Measurements from ENCODE around the gene SMIM43. TPM values are rescaled to one million over a fixed set of nuclear protein-coding genes. Genes with fewer than 3 reads are reported as not detected.

The SMIM43 gene
- total and polyA plus RNA-seq, 2 donors = 0.21 to 0.25 TPM

- WGBS = 78% methylated on average over 4 of the region's 4 CpGs
- H3K36me3 ChIP-seq (ENCODE audit: insufficient read depth) = no peaks in the 10 kb centered on the region
- no peak overlapping the region for H3K27ac ChIP-seq (ENCODE audit: low read depth)
- DNase-seq (ENCODE audit: extremely low spot score) = no peak
- H3K4me1 ChIP-seq (ENCODE audit: insufficient read depth) = no peaks in the 10 kb centered on the region
- H3K4me3 ChIP-seq (ENCODE audit: low read depth, low read length) = no peak overlapping the region
These were observed 50.4 kb downstream of the SMIM43 start for GRCh38 chr4:121714548-121714947.

DNA sequence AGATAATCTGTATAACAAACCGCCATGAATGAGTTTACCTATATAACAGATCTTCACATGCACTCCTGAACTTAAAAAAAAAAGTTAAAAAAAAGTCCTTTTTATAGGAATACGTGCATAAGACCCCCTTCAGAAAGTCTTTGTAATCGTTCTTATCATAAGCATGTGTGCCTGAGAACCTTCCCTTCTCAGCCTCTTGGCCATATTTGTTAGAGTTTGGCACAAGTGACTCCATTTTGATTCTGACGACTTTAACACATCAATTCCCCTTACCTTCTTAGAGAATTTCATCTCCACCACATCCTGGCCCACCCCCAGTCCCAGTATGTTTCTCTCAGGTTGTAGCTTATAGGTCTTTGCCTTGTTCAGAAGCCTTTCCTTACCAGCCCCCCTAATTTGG is 52.2 kb downstream of the SMIM43 start:
- Histone ChIP-seq H3K36me3 (ENCODE audit: insufficient read depth) (no peaks in the 10 kb centered on the region), H3K4me3 (ENCODE audit: low read depth, low read length) (no peak overlapping the region), H3K27ac (ENCODE audit: low read depth) (no peak overlapping the region), H3K4me1 (ENCODE audit: insufficient read depth) (no peaks in the 10 kb centered on the region)
- WGBS = 88% methylated on average over 4 of the region's 4 CpGs
- DNase-seq (ENCODE audit: extremely low spot score) = no peak

- Histone ChIP-seq H3K4me3 (ENCODE audit: low read depth, low read length) (no peak overlapping the region), H3K4me1 (ENCODE audit: insufficient read depth) (no peaks in the 10 kb centered on the region), H3K36me3 (ENCODE audit: insufficient read depth) (no peaks in the 10 kb centered on the region), H3K27ac (ENCODE audit: low read depth) (peak overlapping the region; percentile 33)
- DNase-seq (ENCODE audit: extremely low spot score) = no peak
- 50% methylated on average over 7 of the region's 7 CpGs for WGBS
These were observed 52.8 kb downstream of the SMIM43 start for GRCh38 chr4:121712001-121712651.

GRCh38 chr4:121711263-121712000 is 53.5 kb downstream of the SMIM43 start:
- no peaks in the 10 kb centered on the region for H3K36me3 ChIP-seq (ENCODE audit: insufficient read depth)
- H3K27ac ChIP-seq (ENCODE audit: low read depth) = peak overlapping the region; percentile 33
- no peaks in the 10 kb centered on the region for H3K4me1 ChIP-seq (ENCODE audit: insufficient read depth)
- H3K4me3 ChIP-seq (ENCODE audit: low read depth, low read length) = no peak overlapping the region
- WGBS = 3% methylated on average over 18 of the region's 18 CpGs
- peak; percentile 50 for DNase-seq (ENCODE audit: extremely low spot score)

- H3K27ac ChIP-seq (ENCODE audit: low read depth) = no peak overlapping the region
- 90% methylated on average over 3 of the region's 3 CpGs for WGBS
- no peak for DNase-seq (ENCODE audit: extremely low spot score)
- H3K4me3 ChIP-seq (ENCODE audit: low read depth, low read length) = no peak overlapping the region
- no peaks in the 10 kb centered on the region for H3K36me3 ChIP-seq (ENCODE audit: insufficient read depth)
- no peaks in the 10 kb centered on the region for H3K4me1 ChIP-seq (ENCODE audit: insufficient read depth)
These were observed 55.1 kb downstream of the SMIM43 start for GRCh38 chr4:121709766-121710405.

Other genes with a start within 250 kb of the SMIM43 start
- gene ANXA5, start 68.2 kb downstream of the SMIM43 start, total RNA-seq = 314 TPM
- 248 TPM for gene ANXA5, start 68.2 kb downstream of the SMIM43 start, polyA plus RNA-seq
- 30.1 TPM for gene EXOSC9, start 36.2 kb upstream of the SMIM43 start, total RNA-seq
- gene EXOSC9, start 36.2 kb upstream of the SMIM43 start, polyA plus RNA-seq = 20.3 TPM
- 34.3 TPM for gene CCNA2, start 58.7 kb upstream of the SMIM43 start, total RNA-seq
- gene CCNA2, start 58.7 kb upstream of the SMIM43 start, polyA plus RNA-seq = 0.94 TPM
- 29.2 TPM for gene BBS7, start 105.3 kb upstream of the SMIM43 start, total RNA-seq
- 13.0 TPM for gene BBS7, start 105.3 kb upstream of the SMIM43 start, polyA plus RNA-seq
- gene TRPC3, start 186.9 kb upstream of the SMIM43 start, total RNA-seq = 10.0 TPM
- 3.3 TPM for gene TRPC3, start 186.9 kb upstream of the SMIM43 start, polyA plus RNA-seq